ENCODE data around the gene PPP1R27.

PPP1R27 gene

GRCh38 chr17:81845881-81846742 is 11.3 kb upstream of the PPP1R27 start:
- TF ChIP-seq, protein P1, sequence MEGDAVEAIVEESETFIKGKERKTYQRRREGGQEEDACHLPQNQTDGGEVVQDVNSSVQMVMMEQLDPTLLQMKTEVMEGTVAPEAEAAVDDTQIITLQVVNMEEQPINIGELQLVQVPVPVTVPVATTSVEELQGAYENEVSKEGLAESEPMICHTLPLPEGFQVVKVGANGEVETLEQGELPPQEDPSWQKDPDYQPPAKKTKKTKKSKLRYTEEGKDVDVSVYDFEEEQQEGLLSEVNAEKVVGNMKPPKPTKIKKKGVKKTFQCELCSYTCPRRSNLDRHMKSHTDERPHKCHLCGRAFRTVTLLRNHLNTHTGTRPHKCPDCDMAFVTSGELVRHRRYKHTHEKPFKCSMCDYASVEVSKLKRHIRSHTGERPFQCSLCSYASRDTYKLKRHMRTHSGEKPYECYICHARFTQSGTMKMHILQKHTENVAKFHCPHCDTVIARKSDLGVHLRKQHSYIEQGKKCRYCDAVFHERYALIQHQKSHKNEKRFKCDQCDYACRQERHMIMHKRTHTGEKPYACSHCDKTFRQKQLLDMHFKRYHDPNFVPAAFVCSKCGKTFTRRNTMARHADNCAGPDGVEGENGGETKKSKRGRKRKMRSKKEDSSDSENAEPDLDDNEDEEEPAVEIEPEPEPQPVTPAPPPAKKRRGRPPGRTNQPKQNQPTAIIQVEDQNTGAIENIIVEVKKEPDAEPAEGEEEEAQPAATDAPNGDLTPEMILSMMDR (IDR thresholded peaks at IDR 0.05; ENCODE audit: low read depth, low read length) = no peak
- Histone ChIP-seq H3K4me3 (ENCODE audit: low read depth, low read length) (no peak overlapping the region), H3K9me3 (no peaks in the 10 kb centered on the region), H3K36me3 (peaks cover 70% of the 10 kb centered on the region), H3K4me1 (no peaks in the 10 kb centered on the region), H3K27me3 (no peaks in the 10 kb centered on the region)
- no peak for DNase-seq

GRCh38 chr17:81845361-81845760 is 10.5 kb upstream of the PPP1R27 start:
- H3K9me3 ChIP-seq = no peaks in the 10 kb centered on the region
- no peak for DNase-seq
- H3K27me3 ChIP-seq = no peaks in the 10 kb centered on the region
- peaks cover 64% of the 10 kb centered on the region for H3K36me3 ChIP-seq
- no peaks in the 10 kb centered on the region for H3K4me1 ChIP-seq
- TF ChIP-seq, protein P1 (IDR thresholded peaks at IDR 0.05; ENCODE audit: low read depth, low read length) = no peak
- H3K4me3 ChIP-seq (ENCODE audit: low read depth, low read length) = no peak overlapping the region

DNA sequence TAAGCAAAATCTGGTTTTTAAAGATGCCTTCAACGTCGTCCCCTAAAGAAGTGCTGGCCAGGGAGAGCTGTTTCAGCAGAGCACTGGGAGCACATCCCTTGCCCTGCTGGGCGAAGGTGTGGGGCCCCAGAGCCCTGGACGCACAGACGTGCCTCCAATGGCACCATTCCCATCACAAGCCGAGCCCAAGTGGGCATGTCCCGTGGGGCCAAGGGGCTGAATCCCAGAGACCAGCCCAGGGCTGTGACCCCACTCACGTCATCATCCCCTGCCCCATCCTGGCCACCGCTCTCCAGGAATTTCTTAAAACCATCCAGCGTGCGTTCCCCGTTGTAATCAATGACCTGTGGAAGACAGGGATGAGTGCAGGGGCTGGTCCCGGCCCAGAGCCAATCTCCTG is 10.0 kb upstream of the PPP1R27 start:
- H3K36me3 ChIP-seq = peaks cover 64% of the 10 kb centered on the region
- TF ChIP-seq, protein P1 (IDR thresholded peaks at IDR 0.05; ENCODE audit: low read depth, low read length) = no peak
- no peak overlapping the region for H3K4me3 ChIP-seq (ENCODE audit: low read depth, low read length)

GRCh38 chr17:81844327-81844851 is 9.5 kb upstream of the PPP1R27 start:
- no peaks in the 10 kb centered on the region for H3K4me1 ChIP-seq
- H3K9me3 ChIP-seq = no peaks in the 10 kb centered on the region
- peaks cover 64% of the 10 kb centered on the region for H3K36me3 ChIP-seq
- H3K4me3 ChIP-seq (ENCODE audit: low read depth, low read length) = no peak overlapping the region
- no peaks in the 10 kb centered on the region for H3K27me3 ChIP-seq
- DNase-seq = no peak
- TF ChIP-seq, protein P1 (IDR thresholded peaks at IDR 0.05; ENCODE audit: low read depth, low read length) = no peak

More for the DNA sequence above, 10.0 kb upstream of the PPP1R27 start:
- no peaks in the 10 kb centered on the region for H3K27me3 ChIP-seq
- DNase-seq = no peak
- no peaks in the 10 kb centered on the region for H3K4me1 ChIP-seq
- H3K9me3 ChIP-seq = no peaks in the 10 kb centered on the region

DNA sequence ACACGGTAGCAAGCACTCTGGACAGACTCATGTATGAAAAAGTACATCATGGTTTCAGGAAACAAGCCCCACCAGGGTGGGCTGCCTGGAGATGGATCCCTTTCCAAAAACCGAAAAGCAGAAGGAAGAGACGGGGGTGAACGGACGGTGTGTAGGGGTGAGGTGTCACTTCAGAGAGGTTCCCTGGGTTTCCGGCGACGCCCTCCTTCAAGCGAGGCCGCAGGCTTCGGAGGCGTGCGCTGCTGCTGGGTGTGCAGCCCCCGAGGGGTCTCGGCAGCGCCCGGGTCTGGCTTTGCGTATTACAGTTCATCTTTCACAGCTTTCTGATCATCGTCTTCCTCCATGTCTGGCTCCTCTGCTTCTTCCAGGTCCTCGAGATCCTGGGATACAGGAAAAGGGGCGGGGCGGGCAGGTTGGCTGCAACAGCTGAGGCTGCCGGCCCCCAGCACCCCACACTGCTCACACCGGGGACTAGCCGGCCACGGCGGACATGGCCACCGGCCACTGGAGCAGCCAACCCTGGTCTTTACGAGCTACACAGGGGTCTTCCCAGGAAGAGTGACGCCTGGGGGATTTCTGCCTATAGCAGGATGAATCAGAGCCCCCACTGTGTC is 9.0 kb upstream of the PPP1R27 start:
- H3K27me3 ChIP-seq = no peaks in the 10 kb centered on the region
- peaks cover 60% of the 10 kb centered on the region for H3K36me3 ChIP-seq
- TF ChIP-seq, protein P1 (IDR thresholded peaks at IDR 0.05; ENCODE audit: low read depth, low read length) = no peak
- DNase-seq = no peak
- no peaks in the 10 kb centered on the region for H3K4me1 ChIP-seq
- no peaks in the 10 kb centered on the region for H3K9me3 ChIP-seq
- H3K4me3 ChIP-seq (ENCODE audit: low read depth, low read length) = no peak overlapping the region
